Activated CD4-positive, alpha-beta T cell treated with anti-CD3 and anti-CD28 coated beads, Interleukin-2, amount 50 U/mL, for 48 hours (primary cell): Measurements from ENCODE around the gene ZMYND15.
A peak's percentile ranks its signal among the peaks of the same experiment; 100 is the strongest.

Experiments used
- DNase-seq, 2 experiments: peaks; one replicate each; pipeline ENCODE4 v3.0.0-alpha.2; 2020

The ZMYND15 gene

DNA sequence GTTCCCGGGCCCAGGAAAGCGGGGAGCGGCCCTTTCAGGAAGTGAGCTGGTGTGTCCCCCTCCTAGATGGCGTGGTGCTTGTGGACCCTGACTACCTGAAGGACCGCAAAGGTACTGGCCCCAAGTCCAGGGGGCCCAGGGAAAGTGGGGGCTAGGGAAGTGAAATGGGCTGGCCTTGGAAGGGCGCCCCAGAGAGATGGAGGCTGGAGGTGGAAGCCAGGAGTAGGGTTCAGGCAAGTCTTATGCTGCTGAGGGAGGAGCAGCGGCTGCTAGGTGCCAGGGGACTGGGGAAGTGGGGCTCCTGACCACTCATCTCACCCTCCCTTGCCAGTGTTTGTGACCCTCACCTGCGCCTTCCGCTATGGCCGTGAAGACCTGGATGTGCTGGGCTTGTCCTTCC lies 23.6 kb upstream of the ZMYND15 start:
- DNase-seq = no peak

DNA sequence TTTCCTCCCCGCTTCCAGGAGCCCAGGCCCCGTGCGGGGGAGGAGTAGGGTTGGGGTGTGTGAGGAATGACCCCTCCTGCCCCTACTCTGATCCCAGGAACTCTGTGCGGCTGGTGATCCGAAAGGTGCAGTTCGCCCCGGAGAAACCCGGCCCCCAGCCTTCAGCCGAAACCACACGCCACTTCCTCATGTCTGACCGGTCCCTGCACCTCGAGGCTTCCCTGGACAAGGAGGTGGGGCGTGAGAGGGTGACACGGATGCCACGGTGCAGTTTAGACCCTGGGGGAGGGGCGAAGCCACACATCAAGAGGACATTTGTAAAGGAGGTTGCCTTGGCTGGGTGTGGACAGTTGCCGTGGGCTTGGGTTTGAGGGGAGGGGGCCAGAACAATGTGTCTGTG lies 21.8 kb upstream of the ZMYND15 start:
- no peak for DNase-seq

- DNase-seq = no peak
Measured at GRCh38 chr17:4718276-4718675, 21.4 kb upstream of the ZMYND15 start.

GRCh38 chr17:4719146-4719545 lies 20.5 kb upstream of the ZMYND15 start:
- DNase-seq = no peak

DNA sequence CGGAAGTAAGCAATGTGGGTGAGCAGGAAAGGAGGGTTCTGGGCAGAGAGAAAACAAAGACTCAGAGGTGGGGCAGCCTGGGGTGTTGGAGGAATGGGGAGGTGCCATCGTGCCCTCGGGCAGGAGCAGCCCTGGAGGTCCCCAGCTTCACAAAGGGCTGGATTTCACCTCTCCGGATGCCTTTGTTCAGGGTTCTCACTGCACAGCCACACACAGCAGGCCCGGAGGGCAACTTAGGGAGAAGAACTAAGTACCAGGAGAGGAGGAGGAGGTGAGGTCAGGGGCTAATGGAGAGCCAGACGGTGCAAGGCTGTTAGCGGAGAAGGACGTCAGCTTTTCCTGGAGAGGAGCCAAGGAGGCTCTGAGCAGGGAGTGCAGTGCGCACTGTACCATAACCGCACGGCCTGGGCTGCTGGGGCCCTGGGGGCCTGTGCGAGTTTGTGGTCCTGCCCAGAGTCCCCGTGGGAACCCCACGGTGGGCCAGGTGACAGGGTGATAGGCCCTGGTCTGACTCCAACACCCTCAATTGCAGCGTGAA lies 19.9 kb upstream of the ZMYND15 start:
- no peak for DNase-seq

DNA sequence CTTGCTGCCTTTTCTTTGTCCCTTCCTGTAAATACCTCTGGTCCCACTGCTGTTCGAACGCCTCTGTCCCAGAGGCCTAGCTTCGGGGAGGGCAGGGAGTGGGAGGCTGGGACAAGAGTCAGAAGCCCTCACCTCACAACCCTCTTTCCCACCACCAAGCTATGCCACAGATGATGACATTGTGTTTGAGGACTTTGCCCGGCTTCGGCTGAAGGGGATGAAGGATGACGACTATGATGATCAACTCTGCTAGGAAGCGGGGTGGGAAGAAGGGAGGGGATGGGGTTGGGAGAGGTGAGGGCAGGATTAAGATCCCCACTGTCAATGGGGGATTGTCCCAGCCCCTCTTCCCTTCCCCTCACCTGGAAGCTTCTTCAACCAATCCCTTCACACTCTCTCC lies 18.8 kb upstream of the ZMYND15 start:
- no peak for DNase-seq

GRCh38 chr17:4721203-4722135 lies 18.2 kb upstream of the ZMYND15 start:
- DNase-seq = no peak

DNA sequence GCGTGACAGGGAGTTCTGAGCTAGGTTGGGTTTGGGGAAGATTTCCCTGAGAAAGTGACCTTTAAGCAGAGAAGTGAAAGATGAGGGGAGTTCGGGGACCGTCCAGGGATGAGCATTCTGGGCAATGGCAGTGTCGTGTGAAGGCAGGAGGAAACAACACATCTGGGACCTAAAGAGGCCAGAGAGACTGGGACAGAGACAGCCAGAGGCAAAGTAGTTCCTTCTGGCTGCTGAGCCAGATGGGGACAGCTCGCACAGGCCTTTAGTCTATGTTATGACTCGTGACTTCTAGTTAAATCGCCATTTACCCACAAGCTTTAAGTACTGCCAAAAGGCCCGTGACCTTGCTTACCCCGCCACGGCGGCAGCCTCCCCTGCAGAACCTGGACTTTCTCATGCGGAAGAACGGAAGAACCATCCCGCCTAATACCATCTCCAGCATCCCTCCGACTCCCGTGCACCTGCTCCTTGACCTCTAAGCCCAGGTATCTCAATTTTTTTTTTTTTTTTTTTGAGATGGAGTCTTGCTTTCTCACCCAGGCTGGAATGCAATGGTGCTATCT lies 16.9 kb upstream of the ZMYND15 start:
- DNase-seq = no peak

DNA sequence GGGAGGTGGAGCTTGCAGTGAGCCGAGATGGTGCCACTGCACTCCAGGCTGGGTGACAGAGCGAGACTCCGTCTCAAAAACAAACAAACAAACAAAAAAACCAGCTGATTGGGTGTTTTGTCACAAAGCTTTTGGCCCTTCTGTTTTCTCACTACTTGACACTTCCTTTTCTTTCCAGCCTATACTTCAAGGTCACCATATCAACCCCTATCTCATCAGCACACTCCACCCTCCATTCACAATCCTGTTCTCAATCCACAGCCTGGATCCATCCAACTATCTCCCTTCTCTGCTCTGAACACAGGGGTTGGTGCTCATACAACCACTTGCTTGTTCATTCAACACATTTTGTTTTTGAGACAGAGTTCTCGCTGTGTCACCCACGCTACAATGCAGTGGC lies 15.0 kb upstream of the ZMYND15 start:
- no peak for DNase-seq

GRCh38 chr17:4725646-4726310 lies 13.9 kb upstream of the ZMYND15 start:
- no peak for DNase-seq

- DNase-seq = peak; percentile 36 to 43
Measured at GRCh38 chr17:4728124-4728523, 11.5 kb upstream of the ZMYND15 start.

GRCh38 chr17:4733073-4733531 lies 6.5 kb upstream of the ZMYND15 start:
- DNase-seq = no peak

GRCh38 chr17:4734857-4735475 lies 4.7 kb upstream of the ZMYND15 start:
- no peak for DNase-seq

GRCh38 chr17:4735876-4736651 lies 3.6 kb upstream of the ZMYND15 start:
- no peak for DNase-seq

GRCh38 chr17:4738136-4739121 lies 1.2 kb upstream of the ZMYND15 start:
- DNase-seq = no peak

- DNase-seq = no peak
Measured at GRCh38 chr17:4740025-4740351, 355 bp downstream of the ZMYND15 start.

DNA sequence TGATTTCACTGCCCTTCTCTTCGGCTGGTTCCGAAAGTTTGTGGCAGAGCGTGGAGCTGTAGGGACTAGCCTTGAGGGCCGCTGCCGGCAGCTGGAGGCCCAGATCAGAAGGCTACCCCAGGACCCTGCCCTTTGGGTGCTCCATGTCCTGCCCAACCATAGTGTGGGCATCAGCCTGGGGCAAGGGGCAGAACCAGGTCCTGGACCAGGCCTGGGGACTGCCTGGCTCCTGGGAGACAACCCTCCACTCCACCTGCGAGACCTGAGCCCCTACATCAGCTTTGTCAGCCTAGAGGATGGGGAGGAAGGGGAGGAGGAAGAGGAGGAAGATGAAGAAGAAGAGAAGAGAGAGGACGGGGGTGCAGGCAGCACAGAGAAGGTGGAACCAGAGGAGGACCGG lies 951 bp downstream of the ZMYND15 start:
- DNase-seq = no peak

- DNase-seq = no peak
Measured at GRCh38 chr17:4741544-4741943, 1.9 kb downstream of the ZMYND15 start.

DNA sequence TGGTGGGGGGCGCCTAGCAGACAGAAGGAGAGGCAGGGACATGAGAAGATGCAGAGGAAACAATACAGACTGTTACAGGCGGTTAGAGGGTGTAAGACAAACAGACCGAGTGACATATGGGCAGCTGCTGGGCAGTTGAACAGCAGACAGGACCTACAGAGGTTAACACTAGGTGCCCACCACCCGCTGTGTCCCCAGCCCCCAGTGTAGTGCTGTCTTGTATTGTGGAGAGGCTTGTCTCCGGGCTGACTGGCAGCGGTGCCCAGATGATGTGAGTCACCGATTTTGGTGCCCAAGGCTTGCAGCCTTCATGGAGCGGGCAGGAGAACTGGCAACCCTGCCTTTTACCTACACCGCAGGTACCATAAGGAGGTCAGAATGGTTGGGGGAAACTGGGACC lies 2.5 kb downstream of the ZMYND15 start:
- no peak for DNase-seq

- DNase-seq = no peak
Measured at GRCh38 chr17:4742629-4743028, 3.0 kb downstream of the ZMYND15 start.

- no peak for DNase-seq
Measured at GRCh38 chr17:4743216-4743615, 3.6 kb downstream of the ZMYND15 start.
